Memory B cell (primary cell): ENCODE results near the gene PDZRN3.

Source experiments
- ATAC-seq: fragments of 150-1000 bp; cut with Tn5 transposase; 2 replicates; pipeline ENCODE4 v1.10.0; 2021; ENCODE audit warnings: low read depth, mild to moderate bottlenecking, moderate library complexity
- DNase-seq, 2 donors: peaks; one replicate each; pipeline ENCODE4 v3.0.0; 2022; ENCODE audit warnings: low spot score in 2 of 2
- H3K27ac Mint-ChIP-seq: one replicate; pipeline ENCODE4 v1.8.0; 2022; ENCODE audit warnings: mild to moderate bottlenecking, moderate library complexity, mixed read lengths
- H3K27me3 Mint-ChIP-seq: one replicate; pipeline ENCODE4 v1.8.0; 2022; ENCODE audit warnings: mixed read lengths
- H3K36me3 Mint-ChIP-seq: one replicate; pipeline ENCODE4 v1.8.0; 2022; ENCODE audit warnings: mild to moderate bottlenecking, mixed read lengths
- H3K4me1 Mint-ChIP-seq: one replicate; pipeline ENCODE4 v1.8.0; 2022; ENCODE audit warnings: mixed read lengths
- H3K4me3 Mint-ChIP-seq: one replicate; pipeline ENCODE4 v1.8.0; 2022; ENCODE audit warnings: mild to moderate bottlenecking, moderate library complexity, mixed read lengths
- H3K9me3 Mint-ChIP-seq: one replicate; pipeline ENCODE4 v1.8.0; 2022; ENCODE audit warnings: mixed read lengths

Gene PDZRN3

GRCh38 chr3:73624821-73625665 is at the start of gene PDZRN3:
PDZRN3 (minus strand) TSS chr3:73624941.
- Mint-ChIP-seq H3K27ac (no peak within 1 kb of the TSS), H3K9me3 (peaks cover 2% of the 10 kb centered on the region), H3K4me1 (no peaks in the 10 kb centered on the region), H3K27me3 (no peaks in the 10 kb centered on the region), H3K36me3 (no peaks in the 10 kb centered on the region), H3K4me3 (no peak within 1 kb of the TSS)
- ATAC-seq (no peak), DNase-seq (no peak)

DNA sequence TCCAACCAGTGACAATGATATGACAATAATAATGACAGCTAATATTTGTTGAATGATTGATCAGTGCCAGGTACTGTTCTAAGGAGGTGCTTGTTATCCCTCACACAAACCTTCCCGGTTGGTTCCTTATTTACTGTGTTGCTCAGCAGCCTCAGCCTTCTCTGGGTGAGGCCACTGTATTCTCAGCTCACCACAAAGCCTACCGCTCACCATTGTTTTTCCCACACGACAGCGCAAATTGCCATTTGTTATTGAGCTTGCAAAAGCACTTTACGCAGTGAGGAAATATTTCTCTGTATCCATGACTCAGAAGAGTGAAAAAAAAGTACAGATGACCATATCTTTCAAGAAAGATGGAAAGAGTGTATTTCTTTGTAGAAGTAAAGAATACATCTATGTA is 49.5 kb upstream of the PDZRN3 start:
- no peak overlapping the region for H3K4me3 Mint-ChIP-seq
- no peaks in the 10 kb centered on the region for H3K36me3 Mint-ChIP-seq
- no peak overlapping the region for H3K27ac Mint-ChIP-seq
- no peaks in the 10 kb centered on the region for H3K4me1 Mint-ChIP-seq
- peaks cover 3% of the 10 kb centered on the region for H3K9me3 Mint-ChIP-seq
- DNase-seq, result no peak
- no peaks in the 10 kb centered on the region for H3K27me3 Mint-ChIP-seq
- ATAC-seq, result no peak

- ATAC-seq, result no peak
- Mint-ChIP-seq H3K4me3 (no peak overlapping the region), H3K36me3 (no peaks in the 10 kb centered on the region), H3K27me3 (no peaks in the 10 kb centered on the region), H3K9me3 (peaks cover 2% of the 10 kb centered on the region), H3K4me1 (no peaks in the 10 kb centered on the region), H3K27ac (no peak overlapping the region)
- DNase-seq, result no peak
These were observed 44.5 kb upstream of the PDZRN3 start for GRCh38 chr3:73669260-73669659.

GRCh38 chr3:73668391-73668790 is 43.6 kb upstream of the PDZRN3 start:
- DNase-seq (no peak), ATAC-seq (no peak)
- no peaks in the 10 kb centered on the region for H3K4me1 Mint-ChIP-seq
- H3K4me3 Mint-ChIP-seq, result no peak overlapping the region
- no peaks in the 10 kb centered on the region for H3K36me3 Mint-ChIP-seq
- peaks cover under 1% of the 10 kb centered on the region for H3K9me3 Mint-ChIP-seq
- H3K27ac Mint-ChIP-seq, result no peak overlapping the region
- no peaks in the 10 kb centered on the region for H3K27me3 Mint-ChIP-seq

DNA sequence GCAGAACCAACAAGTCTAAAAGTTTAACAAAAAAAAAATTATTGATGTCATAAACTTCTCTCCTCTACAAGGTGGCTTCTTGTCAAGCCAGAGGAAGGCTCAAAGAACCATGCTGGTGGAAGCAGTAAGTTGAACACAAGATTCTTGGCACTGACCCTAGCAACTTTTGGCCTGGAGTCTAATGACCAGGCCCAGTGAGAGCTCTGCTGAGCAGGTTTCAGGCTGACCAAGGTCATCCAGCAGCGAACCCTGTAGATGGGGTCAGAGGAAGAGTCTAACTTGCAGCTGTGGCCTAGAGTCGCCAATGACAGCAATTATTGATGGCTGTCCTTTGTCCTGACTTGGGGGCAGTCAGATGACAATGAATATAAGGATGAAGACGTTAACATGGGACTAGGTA is 43.1 kb upstream of the PDZRN3 start:
- no peak for ATAC-seq
- Mint-ChIP-seq H3K27me3 (no peaks in the 10 kb centered on the region), H3K9me3 (no peaks in the 10 kb centered on the region), H3K36me3 (no peaks in the 10 kb centered on the region), H3K4me3 (no peak overlapping the region), H3K27ac (no peak overlapping the region), H3K4me1 (no peaks in the 10 kb centered on the region)
- no peak for DNase-seq

GRCh38 chr3:73665286-73665685 is 40.5 kb upstream of the PDZRN3 start:
- H3K4me1 Mint-ChIP-seq, result no peaks in the 10 kb centered on the region
- H3K27ac Mint-ChIP-seq, result no peak overlapping the region
- DNase-seq (no peak), ATAC-seq (no peak)
- no peaks in the 10 kb centered on the region for H3K27me3 Mint-ChIP-seq
- peaks cover 1% of the 10 kb centered on the region for H3K9me3 Mint-ChIP-seq
- H3K36me3 Mint-ChIP-seq, result no peaks in the 10 kb centered on the region
- H3K4me3 Mint-ChIP-seq, result no peak overlapping the region

DNA sequence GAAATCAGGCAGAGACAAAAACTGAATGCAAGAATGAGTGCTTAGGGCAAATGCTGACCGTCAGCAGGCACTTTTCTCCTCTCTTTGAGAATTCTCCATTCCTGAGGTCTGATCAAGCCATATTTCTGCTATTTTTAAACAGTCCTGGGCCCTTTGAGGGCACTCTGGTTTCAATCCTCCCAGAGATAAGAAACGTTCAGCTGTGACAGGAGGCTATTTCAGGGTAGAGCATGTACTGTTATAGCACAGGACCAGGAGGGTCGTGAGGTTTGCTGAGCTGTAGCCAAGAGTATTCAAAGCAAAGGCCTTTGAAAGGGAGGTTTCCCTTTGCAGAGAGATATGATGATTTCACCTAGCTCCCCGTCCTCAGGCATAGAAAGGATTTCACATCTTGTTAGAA is 39.6 kb upstream of the PDZRN3 start:
- Mint-ChIP-seq H3K36me3 (no peaks in the 10 kb centered on the region), H3K4me3 (no peak overlapping the region), H3K27ac (no peak overlapping the region), H3K27me3 (no peaks in the 10 kb centered on the region), H3K9me3 (peaks cover 3% of the 10 kb centered on the region), H3K4me1 (no peaks in the 10 kb centered on the region)
- DNase-seq (no peak), ATAC-seq (no peak)

GRCh38 chr3:73663495-73663894 is 38.8 kb upstream of the PDZRN3 start:
- no peak for ATAC-seq
- H3K27ac Mint-ChIP-seq, result no peak overlapping the region
- no peaks in the 10 kb centered on the region for H3K36me3 Mint-ChIP-seq

GRCh38 chr3:73661265-73661664 is 36.5 kb upstream of the PDZRN3 start:
- Mint-ChIP-seq H3K36me3 (no peaks in the 10 kb centered on the region), H3K27ac (no peak overlapping the region), H3K4me3 (no peak overlapping the region), H3K4me1 (no peaks in the 10 kb centered on the region), H3K9me3 (peaks cover 5% of the 10 kb centered on the region), H3K27me3 (no peaks in the 10 kb centered on the region)
- ATAC-seq (no peak), DNase-seq (no peak)

More at GRCh38 chr3:73663495-73663894, 38.8 kb upstream of the PDZRN3 start:
- DNase-seq, result no peak
- H3K4me3 Mint-ChIP-seq, result no peak overlapping the region
- H3K9me3 Mint-ChIP-seq, result peaks cover 3% of the 10 kb centered on the region
- no peaks in the 10 kb centered on the region for H3K4me1 Mint-ChIP-seq
- H3K27me3 Mint-ChIP-seq, result no peaks in the 10 kb centered on the region

GRCh38 chr3:73658227-73658626 is 33.5 kb upstream of the PDZRN3 start:
- peaks cover 7% of the 10 kb centered on the region for H3K9me3 Mint-ChIP-seq
- ATAC-seq, result no peak
- no peak overlapping the region for H3K27ac Mint-ChIP-seq
- H3K27me3 Mint-ChIP-seq, result no peaks in the 10 kb centered on the region
- H3K36me3 Mint-ChIP-seq, result no peaks in the 10 kb centered on the region
- H3K4me1 Mint-ChIP-seq, result no peaks in the 10 kb centered on the region
- H3K4me3 Mint-ChIP-seq, result no peak overlapping the region
- no peak for DNase-seq

- DNase-seq, result no peak
- H3K9me3 Mint-ChIP-seq, result peaks cover 7% of the 10 kb centered on the region
These were observed 32.4 kb upstream of the PDZRN3 start for GRCh38 chr3:73657186-73657585.

DNA sequence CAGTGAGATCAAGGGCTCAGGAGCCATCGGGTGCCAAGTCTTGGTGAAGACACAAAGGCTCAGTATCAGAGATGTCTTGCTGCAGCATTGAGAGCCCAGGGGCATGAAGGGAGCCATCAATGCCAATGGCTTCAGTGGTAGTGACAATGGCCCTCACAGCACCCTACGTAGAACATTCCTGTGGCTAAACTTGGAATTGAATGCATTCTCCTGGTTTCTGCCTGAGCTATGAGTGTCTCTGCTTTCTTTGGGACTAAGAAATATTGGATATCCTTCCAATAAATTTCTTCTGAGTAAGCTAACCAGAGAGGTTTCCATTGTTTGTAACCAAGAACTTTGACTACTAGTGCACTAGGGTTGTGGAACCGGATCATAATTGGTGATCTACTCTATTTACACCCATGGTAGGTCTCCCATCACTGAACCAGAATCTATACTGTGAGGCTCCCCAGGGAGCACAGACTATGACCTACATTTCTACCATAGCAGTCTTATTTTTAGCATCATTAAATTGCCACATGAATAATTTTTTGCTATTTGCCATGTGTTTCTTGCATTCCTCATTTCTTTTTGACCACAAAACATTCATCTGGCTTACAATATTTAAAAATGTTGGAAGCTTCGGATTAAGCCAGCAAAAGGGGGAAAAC is 31.6 kb upstream of the PDZRN3 start:
- ATAC-seq (no peak), DNase-seq (no peak)
- no peaks in the 10 kb centered on the region for H3K4me1 Mint-ChIP-seq
- no peak overlapping the region for H3K4me3 Mint-ChIP-seq
- H3K27me3 Mint-ChIP-seq, result no peaks in the 10 kb centered on the region
- H3K36me3 Mint-ChIP-seq, result no peaks in the 10 kb centered on the region
- H3K9me3 Mint-ChIP-seq, result peaks cover 6% of the 10 kb centered on the region
- H3K27ac Mint-ChIP-seq, result no peak overlapping the region

More at GRCh38 chr3:73657186-73657585, 32.4 kb upstream of the PDZRN3 start:
- no peaks in the 10 kb centered on the region for H3K36me3 Mint-ChIP-seq
- H3K27ac Mint-ChIP-seq, result no peak overlapping the region
- H3K4me1 Mint-ChIP-seq, result no peaks in the 10 kb centered on the region
- no peaks in the 10 kb centered on the region for H3K27me3 Mint-ChIP-seq
- H3K4me3 Mint-ChIP-seq, result no peak overlapping the region
- ATAC-seq, result no peak

- H3K27me3 Mint-ChIP-seq, result no peaks in the 10 kb centered on the region
- DNase-seq (no peak), ATAC-seq (no peak)
- peaks cover 6% of the 10 kb centered on the region for H3K9me3 Mint-ChIP-seq
- no peaks in the 10 kb centered on the region for H3K36me3 Mint-ChIP-seq
- H3K27ac Mint-ChIP-seq, result no peak overlapping the region
- H3K4me1 Mint-ChIP-seq, result no peaks in the 10 kb centered on the region
- no peak overlapping the region for H3K4me3 Mint-ChIP-seq
These were observed 30.5 kb upstream of the PDZRN3 start for GRCh38 chr3:73655197-73655596.

GRCh38 chr3:73653877-73654276 is 29.1 kb upstream of the PDZRN3 start:
- DNase-seq (no peak), ATAC-seq (no peak)
- no peak overlapping the region for H3K4me3 Mint-ChIP-seq

DNA sequence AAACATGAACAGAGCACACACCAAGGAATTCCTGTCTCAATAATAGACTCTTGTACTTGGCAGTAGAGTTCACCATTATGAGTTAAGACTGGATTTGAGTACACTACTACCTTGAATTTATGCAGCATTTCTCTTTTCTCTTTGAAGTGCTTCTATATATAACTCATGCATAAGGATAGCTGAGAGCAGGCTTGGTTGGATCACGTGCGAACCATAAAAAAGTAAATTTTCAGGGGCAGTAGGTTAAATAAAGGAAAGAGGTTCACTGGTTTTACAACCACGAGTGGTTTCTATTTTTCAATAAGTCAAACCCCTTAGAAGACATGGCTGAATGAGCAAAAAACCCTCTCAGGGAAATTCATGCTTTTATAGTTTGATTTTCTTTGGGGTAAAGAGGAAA is 28.6 kb upstream of the PDZRN3 start:
- ATAC-seq (no peak), DNase-seq (no peak)
- no peak overlapping the region for H3K27ac Mint-ChIP-seq
- peaks cover 6% of the 10 kb centered on the region for H3K9me3 Mint-ChIP-seq
- H3K27me3 Mint-ChIP-seq, result no peaks in the 10 kb centered on the region
- no peaks in the 10 kb centered on the region for H3K36me3 Mint-ChIP-seq
- H3K4me1 Mint-ChIP-seq, result no peaks in the 10 kb centered on the region
- no peak overlapping the region for H3K4me3 Mint-ChIP-seq

More at GRCh38 chr3:73653877-73654276, 29.1 kb upstream of the PDZRN3 start:
- H3K27me3 Mint-ChIP-seq, result no peaks in the 10 kb centered on the region
- no peak overlapping the region for H3K27ac Mint-ChIP-seq
- H3K9me3 Mint-ChIP-seq, result peaks cover 6% of the 10 kb centered on the region
- no peaks in the 10 kb centered on the region for H3K4me1 Mint-ChIP-seq
- H3K36me3 Mint-ChIP-seq, result no peaks in the 10 kb centered on the region
